ENCODE results near the gene CLDND2. TPM values are rescaled to one million over a fixed set of nuclear protein-coding genes. Genes with fewer than 3 reads are reported as not detected.

Gene CLDND2
- total RNA-seq, 1 donor from 2014 or later, result not detected

- Histone ChIP-seq H3K79me2 (ENCODE audit: low read depth) (no peaks in the 10 kb centered on the region), H3K4me1 (no peaks in the 10 kb centered on the region), H3K27ac (no peak overlapping the region), H3K4me3 (no peak overlapping the region), H2AFZ (replicated peaks) (no peak overlapping the region), H3K4me2 (no peak overlapping the region), H3K9me3 (ENCODE audit: low read depth) (no peaks in the 10 kb centered on the region), H4K20me1 (ENCODE audit: low read depth) (no peaks in the 10 kb centered on the region), H3K36me3 (no peaks in the 10 kb centered on the region), H3F3A (ENCODE audit: low read depth) (no peaks in the 10 kb centered on the region), H3K9ac (no peak overlapping the region), H3K27me3 (peaks cover 4% of the 10 kb centered on the region)
- no peaks in the 10 kb centered on the region for H3K9me3 Mint-ChIP-seq
- no peak overlapping the region for H3K4me3 Mint-ChIP-seq
- no peaks in the 10 kb centered on the region for H3K36me3 Mint-ChIP-seq
- H3K27ac Mint-ChIP-seq, result no peak overlapping the region
- no peak for DNase-seq (ENCODE audit: low spot score)
- no peak for TF ChIP-seq EZH2 (IDR thresholded peaks at IDR 0.05)
- TF ChIP-seq EZH2phosphoT487 (IDR thresholded peaks at IDR 0.05), result no peak
- TF ChIP-seq CTCF (IDR thresholded peaks at IDR 0.05), result no peak
- H3K4me1 Mint-ChIP-seq, result no peaks in the 10 kb centered on the region
- peaks cover 11% of the 10 kb centered on the region for H3K27me3 Mint-ChIP-seq (ENCODE audit: insufficient read depth, low read depth)
These were observed 46.4 kb upstream of the CLDND2 start for GRCh38 chr19:51415187-51415586.

- TF ChIP-seq EZH2 (IDR thresholded peaks at IDR 0.05) (no peak), CTCF (IDR thresholded peaks at IDR 0.05) (no peak), EZH2phosphoT487 (IDR thresholded peaks at IDR 0.05) (no peak)
- H3K27me3 Mint-ChIP-seq (ENCODE audit: insufficient read depth, low read depth), result peaks cover 11% of the 10 kb centered on the region
- no peak overlapping the region for H3K27ac ChIP-seq
These were observed 42.3 kb upstream of the CLDND2 start for GRCh38 chr19:51410950-51411748.

DNA sequence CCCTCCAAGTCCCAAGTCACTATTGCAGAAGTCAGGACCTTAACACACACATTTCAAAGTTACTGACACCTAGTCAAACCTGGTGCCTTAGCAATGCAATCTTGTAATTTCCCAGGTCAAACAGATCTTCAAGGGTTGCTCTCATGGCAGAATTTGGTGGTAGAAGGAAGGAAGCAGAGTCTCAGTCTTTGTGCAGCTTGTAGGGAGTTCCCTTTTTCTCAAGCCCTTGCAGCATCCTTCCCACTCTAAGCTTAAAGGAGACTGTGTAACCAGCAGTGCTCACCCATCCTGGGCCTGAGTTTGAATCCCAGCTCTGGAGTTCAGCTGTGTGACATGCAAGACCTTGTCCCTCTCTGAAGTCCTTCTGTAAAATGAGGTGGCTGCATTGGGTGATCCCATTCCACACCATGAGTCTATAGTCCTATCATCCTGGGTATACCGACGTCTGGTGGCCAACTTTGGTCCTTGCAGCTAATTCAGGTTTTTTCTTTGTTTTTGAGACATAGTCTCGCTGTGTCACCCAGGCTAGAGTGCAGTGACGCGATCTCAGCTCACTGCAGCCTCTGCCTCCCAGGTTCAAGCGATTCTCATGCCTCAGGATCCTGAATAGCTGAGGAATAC is 38.8 kb upstream of the CLDND2 start:
- Histone ChIP-seq H3K4me3 (no peak overlapping the region), H3K27ac (no peak overlapping the region), H3K4me1 (no peaks in the 10 kb centered on the region), H3K9ac (no peak overlapping the region), H3F3A (ENCODE audit: low read depth) (peaks cover 4% of the 10 kb centered on the region), H3K27me3 (no peaks in the 10 kb centered on the region), H3K36me3 (peaks cover 9% of the 10 kb centered on the region), H2AFZ (replicated peaks) (no peak overlapping the region), H3K79me2 (ENCODE audit: low read depth) (no peaks in the 10 kb centered on the region), H3K4me2 (no peak overlapping the region), H4K20me1 (ENCODE audit: low read depth) (no peaks in the 10 kb centered on the region), H3K9me3 (ENCODE audit: low read depth) (no peaks in the 10 kb centered on the region)
- peaks cover 8% of the 10 kb centered on the region for H3K36me3 Mint-ChIP-seq
- no peaks in the 10 kb centered on the region for H3K4me1 Mint-ChIP-seq
- H3K27ac Mint-ChIP-seq, result no peak overlapping the region
- H3K4me3 Mint-ChIP-seq, result no peak overlapping the region
- peak; percentile 68 for DNase-seq (ENCODE audit: low spot score)
- H3K9me3 Mint-ChIP-seq, result peaks cover 15% of the 10 kb centered on the region
- peaks cover 9% of the 10 kb centered on the region for H3K27me3 Mint-ChIP-seq (ENCODE audit: insufficient read depth, low read depth)
- TF ChIP-seq CTCF (IDR thresholded peaks at IDR 0.05), result peak; percentile 63
- TF ChIP-seq EZH2 (IDR thresholded peaks at IDR 0.05), result no peak
- TF ChIP-seq EZH2phosphoT487 (IDR thresholded peaks at IDR 0.05), result no peak

More at GRCh38 chr19:51410950-51411748, 42.3 kb upstream of the CLDND2 start:
- Histone ChIP-seq H3K4me2 (no peak overlapping the region), H3K79me2 (ENCODE audit: low read depth) (no peaks in the 10 kb centered on the region), H3F3A (ENCODE audit: low read depth) (peaks cover 4% of the 10 kb centered on the region), H3K36me3 (no peaks in the 10 kb centered on the region), H4K20me1 (ENCODE audit: low read depth) (no peaks in the 10 kb centered on the region), H3K4me1 (no peaks in the 10 kb centered on the region), H3K4me3 (no peak overlapping the region), H3K9ac (no peak overlapping the region), H2AFZ (replicated peaks) (no peak overlapping the region), H3K27me3 (no peaks in the 10 kb centered on the region), H3K9me3 (ENCODE audit: low read depth) (no peaks in the 10 kb centered on the region)
- Mint-ChIP-seq H3K9me3 (no peaks in the 10 kb centered on the region), H3K4me1 (no peaks in the 10 kb centered on the region), H3K4me3 (no peak overlapping the region), H3K27ac (peak overlapping the region; percentile 76), H3K36me3 (no peaks in the 10 kb centered on the region)
- DNase-seq (ENCODE audit: low spot score), result no peak

Measured in neural progenitor cell (in vitro differentiated cells).